GM12874 (cell line): Measurements from ENCODE around the gene CRHR2.

Experiments
- CTCF ChIP-seq: IDR thresholded peaks from 2 replicates; pipeline ENCODE4 v1.5.1; 2011; ENCODE audit warnings: low read depth, mild to moderate bottlenecking, control low read depth, low read length, moderate library complexity; ENCODE audit not compliant: insufficient read depth

CRHR2 gene

GRCh38 chr7:30612658-30613265, 69.5 kb downstream of the CRHR2 start:
- no peak for TF ChIP-seq CTCF

- TF ChIP-seq CTCF: no peak
Measured at GRCh38 chr7:30605832-30606231, 76.4 kb downstream of the CRHR2 start.

GRCh38 chr7:30604901-30605300, 77.4 kb downstream of the CRHR2 start:
- TF ChIP-seq CTCF: no peak
